ENCODE results near the gene LAMC2. TPM values are rescaled to one million over a fixed set of nuclear protein-coding genes. Genes with fewer than 3 reads are reported as not detected.

The LAMC2 gene
- total RNA-seq, 1 donor, result 3.3 TPM

DNA sequence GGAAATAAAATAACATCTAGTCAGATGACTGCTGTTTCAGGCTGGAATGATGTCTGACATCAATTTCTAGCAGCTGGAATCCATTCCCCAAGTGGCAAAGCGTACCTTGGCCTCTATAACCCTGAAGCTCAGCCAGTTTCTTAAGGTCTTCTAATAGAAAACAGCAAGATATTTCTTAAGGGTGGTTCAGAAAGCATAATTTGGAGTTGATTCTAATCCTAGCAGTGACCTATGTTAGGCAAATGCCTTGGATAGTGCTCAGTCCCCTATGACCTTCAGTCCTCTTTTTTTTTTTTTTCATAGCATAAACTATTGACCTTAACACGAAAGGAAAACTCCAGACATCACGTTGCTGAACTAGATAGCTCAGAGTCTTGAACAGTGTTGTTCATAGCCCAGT is 56.5 kb downstream of the LAMC2 start:
- H3K27me3 ChIP-seq (ENCODE audit: insufficient read depth, low read length), result no peaks in the 10 kb centered on the region
- no peaks in the 10 kb centered on the region for H3K36me3 ChIP-seq (ENCODE audit: insufficient read depth, low read length)
- H3K4me3 ChIP-seq (ENCODE audit: insufficient read depth, low read length), result no peak overlapping the region
- no peak overlapping the region for H2AFZ ChIP-seq (ENCODE audit: low read length)
- TF ChIP-seq, protein P1, sequence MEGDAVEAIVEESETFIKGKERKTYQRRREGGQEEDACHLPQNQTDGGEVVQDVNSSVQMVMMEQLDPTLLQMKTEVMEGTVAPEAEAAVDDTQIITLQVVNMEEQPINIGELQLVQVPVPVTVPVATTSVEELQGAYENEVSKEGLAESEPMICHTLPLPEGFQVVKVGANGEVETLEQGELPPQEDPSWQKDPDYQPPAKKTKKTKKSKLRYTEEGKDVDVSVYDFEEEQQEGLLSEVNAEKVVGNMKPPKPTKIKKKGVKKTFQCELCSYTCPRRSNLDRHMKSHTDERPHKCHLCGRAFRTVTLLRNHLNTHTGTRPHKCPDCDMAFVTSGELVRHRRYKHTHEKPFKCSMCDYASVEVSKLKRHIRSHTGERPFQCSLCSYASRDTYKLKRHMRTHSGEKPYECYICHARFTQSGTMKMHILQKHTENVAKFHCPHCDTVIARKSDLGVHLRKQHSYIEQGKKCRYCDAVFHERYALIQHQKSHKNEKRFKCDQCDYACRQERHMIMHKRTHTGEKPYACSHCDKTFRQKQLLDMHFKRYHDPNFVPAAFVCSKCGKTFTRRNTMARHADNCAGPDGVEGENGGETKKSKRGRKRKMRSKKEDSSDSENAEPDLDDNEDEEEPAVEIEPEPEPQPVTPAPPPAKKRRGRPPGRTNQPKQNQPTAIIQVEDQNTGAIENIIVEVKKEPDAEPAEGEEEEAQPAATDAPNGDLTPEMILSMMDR (IDR thresholded peaks at IDR 0.05; ENCODE audit: extremely low read depth, low read depth, low read length), result no peak
- no peaks in the 10 kb centered on the region for H3K79me2 ChIP-seq (ENCODE audit: insufficient read depth, low read length)
- no peaks in the 10 kb centered on the region for H4K20me1 ChIP-seq (ENCODE audit: insufficient read depth, low read length)
- peaks cover 47% of the 10 kb centered on the region for H3K4me1 ChIP-seq (ENCODE audit: insufficient read depth, low read length)
- H3K9me3 ChIP-seq (ENCODE audit: low read depth, low read length), result no peaks in the 10 kb centered on the region
- no peak overlapping the region for H3K27ac ChIP-seq (ENCODE audit: low read depth, low read length)
- no peak overlapping the region for H3K4me2 ChIP-seq (ENCODE audit: insufficient read depth, low read length)
- no peak for DNase-seq (ENCODE audit: insufficient read length, low spot score, missing footprints)

DNA sequence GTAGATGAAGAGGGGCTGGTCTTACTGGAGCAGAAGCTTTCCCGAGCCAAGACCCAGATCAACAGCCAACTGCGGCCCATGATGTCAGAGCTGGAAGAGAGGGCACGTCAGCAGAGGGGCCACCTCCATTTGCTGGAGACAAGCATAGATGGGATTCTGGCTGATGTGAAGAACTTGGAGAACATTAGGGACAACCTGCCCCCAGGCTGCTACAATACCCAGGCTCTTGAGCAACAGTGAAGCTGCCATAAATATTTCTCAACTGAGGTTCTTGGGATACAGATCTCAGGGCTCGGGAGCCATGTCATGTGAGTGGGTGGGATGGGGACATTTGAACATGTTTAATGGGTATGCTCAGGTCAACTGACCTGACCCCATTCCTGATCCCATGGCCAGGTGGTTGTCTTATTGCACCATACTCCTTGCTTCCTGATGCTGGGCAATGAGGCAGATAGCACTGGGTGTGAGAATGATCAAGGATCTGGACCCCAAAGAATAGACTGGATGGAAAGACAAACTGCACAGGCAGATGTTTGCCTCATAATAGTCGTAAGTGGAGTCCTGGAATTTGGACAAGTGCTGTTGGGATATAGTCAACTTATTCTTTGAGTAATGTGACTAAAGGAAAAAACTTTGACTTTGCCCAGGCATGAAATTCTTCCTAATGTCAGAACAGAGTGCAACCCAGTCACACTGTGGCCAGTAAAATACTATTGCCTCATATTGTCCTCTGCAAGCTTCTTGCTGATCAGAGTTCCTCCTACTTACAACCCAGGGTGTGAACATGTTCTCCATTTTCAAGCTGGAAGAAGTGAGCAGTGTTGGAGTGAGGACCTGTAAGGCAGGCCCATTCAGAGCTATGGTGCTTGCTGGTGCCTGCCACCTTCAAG is 57.3 kb downstream of the LAMC2 start:
- Histone ChIP-seq H3K27ac (ENCODE audit: low read depth, low read length) (no peak overlapping the region), H2AFZ (ENCODE audit: low read length) (no peak overlapping the region), H3K27me3 (ENCODE audit: insufficient read depth, low read length) (no peaks in the 10 kb centered on the region), H3K4me2 (ENCODE audit: insufficient read depth, low read length) (no peak overlapping the region), H3K4me3 (ENCODE audit: insufficient read depth, low read length) (no peak overlapping the region), H3K4me1 (ENCODE audit: insufficient read depth, low read length) (peaks cover 39% of the 10 kb centered on the region), H3K9me3 (ENCODE audit: low read depth, low read length) (no peaks in the 10 kb centered on the region), H3K79me2 (ENCODE audit: insufficient read depth, low read length) (no peaks in the 10 kb centered on the region), H3K36me3 (ENCODE audit: insufficient read depth, low read length) (no peaks in the 10 kb centered on the region), H4K20me1 (ENCODE audit: insufficient read depth, low read length) (no peaks in the 10 kb centered on the region)
- DNase-seq (ENCODE audit: insufficient read length, low spot score, missing footprints), result no peak
- TF ChIP-seq, protein P1 (IDR thresholded peaks at IDR 0.05; ENCODE audit: extremely low read depth, low read depth, low read length), result no peak

DNA sequence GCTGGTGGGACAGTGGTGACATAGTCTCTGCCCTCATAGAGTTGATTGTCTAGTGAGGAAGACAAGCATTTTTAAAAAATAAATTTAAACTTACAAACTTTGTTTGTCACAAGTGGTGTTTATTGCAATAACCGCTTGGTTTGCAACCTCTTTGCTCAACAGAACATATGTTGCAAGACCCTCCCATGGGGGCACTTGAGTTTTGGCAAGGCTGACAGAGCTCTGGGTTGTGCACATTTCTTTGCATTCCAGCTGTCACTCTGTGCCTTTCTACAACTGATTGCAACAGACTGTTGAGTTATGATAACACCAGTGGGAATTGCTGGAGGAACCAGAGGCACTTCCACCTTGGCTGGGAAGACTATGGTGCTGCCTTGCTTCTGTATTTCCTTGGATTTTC is 58.4 kb downstream of the LAMC2 start:
- DNase-seq (ENCODE audit: insufficient read length, low spot score, missing footprints), result peak; percentile 83
- H3K27me3 ChIP-seq (ENCODE audit: insufficient read depth, low read length), result no peaks in the 10 kb centered on the region
- no peaks in the 10 kb centered on the region for H3K36me3 ChIP-seq (ENCODE audit: insufficient read depth, low read length)
- TF ChIP-seq, protein P1 (IDR thresholded peaks at IDR 0.05; ENCODE audit: extremely low read depth, low read depth, low read length), result no peak
- H3K79me2 ChIP-seq (ENCODE audit: insufficient read depth, low read length), result no peaks in the 10 kb centered on the region
- H3K27ac ChIP-seq (ENCODE audit: low read depth, low read length), result no peak overlapping the region
- no peaks in the 10 kb centered on the region for H4K20me1 ChIP-seq (ENCODE audit: insufficient read depth, low read length)
- no peak overlapping the region for H3K4me2 ChIP-seq (ENCODE audit: insufficient read depth, low read length)
- no peak overlapping the region for H2AFZ ChIP-seq (ENCODE audit: low read length)
- peaks cover 33% of the 10 kb centered on the region for H3K4me1 ChIP-seq (ENCODE audit: insufficient read depth, low read length)
- H3K4me3 ChIP-seq (ENCODE audit: insufficient read depth, low read length), result no peak overlapping the region
- H3K9me3 ChIP-seq (ENCODE audit: low read depth, low read length), result no peaks in the 10 kb centered on the region

DNA sequence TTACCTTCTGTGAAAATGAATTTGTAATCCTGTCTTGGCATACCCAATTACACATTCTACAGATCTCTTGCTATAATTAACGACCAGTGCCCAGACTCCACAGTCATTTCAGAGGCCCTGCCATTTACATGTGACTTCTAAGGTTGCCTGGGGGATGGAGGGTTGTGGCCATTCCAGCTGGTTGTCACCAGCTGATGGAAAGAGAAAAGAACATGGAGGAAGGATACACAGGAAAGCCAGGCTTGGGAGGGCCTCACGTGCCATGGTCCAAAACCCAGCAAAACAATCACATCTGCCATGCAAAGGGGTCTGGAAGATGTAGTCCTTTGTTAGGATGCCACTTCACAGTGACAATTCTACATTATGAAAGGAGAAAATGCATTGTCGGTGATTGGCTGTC is 59.3 kb downstream of the LAMC2 start:
- Histone ChIP-seq H3K9me3 (ENCODE audit: low read depth, low read length) (no peaks in the 10 kb centered on the region), H3K4me2 (ENCODE audit: insufficient read depth, low read length) (no peak overlapping the region), H3K79me2 (ENCODE audit: insufficient read depth, low read length) (no peaks in the 10 kb centered on the region), H3K4me3 (ENCODE audit: insufficient read depth, low read length) (no peak overlapping the region), H3K4me1 (ENCODE audit: insufficient read depth, low read length) (peaks cover 33% of the 10 kb centered on the region), H3K27ac (ENCODE audit: low read depth, low read length) (no peak overlapping the region), H4K20me1 (ENCODE audit: insufficient read depth, low read length) (no peaks in the 10 kb centered on the region), H3K36me3 (ENCODE audit: insufficient read depth, low read length) (no peaks in the 10 kb centered on the region), H2AFZ (ENCODE audit: low read length) (no peak overlapping the region), H3K27me3 (ENCODE audit: insufficient read depth, low read length) (no peaks in the 10 kb centered on the region)
- TF ChIP-seq, protein P1 (IDR thresholded peaks at IDR 0.05; ENCODE audit: extremely low read depth, low read depth, low read length), result no peak
- DNase-seq (ENCODE audit: insufficient read length, low spot score, missing footprints), result no peak

All from osteoblast (primary cell).